Endodermal cell (in vitro differentiated cells): ENCODE measurements around the gene HSFY1. TPM values are rescaled to one million over a fixed set of nuclear protein-coding genes. Genes with fewer than 3 reads are reported as not detected.

Experiments used
- total RNA-seq, 2 donors: library from RNA; stranded (reverse); fragmentation: NEBNext Ultra II Directional in 1 of 2; extraction: Animal tissue kit (Norgen Biotek cat#: 25700) in 1 of 2; gene quantifications; 2 replicates in 1 of 2; 3 replicates in 1 of 2; pipeline ENCODE4 v1.2.1, GENCODE V29; 2021

Gene HSFY1
- total RNA-seq, 2 donors from 2014 or later: not detected

Other genes starting within 250 kb of the HSFY1 start
- gene HSFY2, start 227.0 kb downstream of the HSFY1 start, total RNA-seq: not detected